Heart left ventricle (tissue), 13 donors: ENCODE data around the gene TMEM121B.

Experiments
- CTCF ChIP-seq, 12 donors: fragments of 200-600 bp; sonication (generic) in 4 of 12; IDR thresholded peaks; one replicate each; pipeline versions ENCODE4 v1.5.0 to v1.8.0; 2018 to 2022; ENCODE audit warnings: antibody characterized with exemption in 12 of 12, mild to moderate bottlenecking in 5 of 12
- POLR2A ChIP-seq, 2 donors: fragments of 450-650 bp; IDR thresholded peaks; one replicate each; pipeline ENCODE4 v1.6.1; 2017; ENCODE audit warnings: antibody characterized with exemption in 2 of 2, mild to moderate bottlenecking in 2 of 2, moderate library complexity in 2 of 2
- donor health status: ischemic (EF 13 %, LVEDD 7.1; RV severe dilation, severe dysfunction).
- donor health status: DM: no; HTN: yes; CAD: no.
- donor health status: DM: no; HTN: no; CAD: no.
- donor health status: ischemic (EF 25% LVEDD 6.9; RV normal size, moderate dysfunction).
- donor health status: ischemic (EF 25% LVEDD 5.7; RV mildly dilated, moderate dysfunction).
- donor health status: ischemic (EF 35%, LVEDD 5.7; RV mildly dilated, moderate dysfunction).
- donor health status: nonischemic (EF 11% LVEDD 7.7; RV severe dilation, severe dysfunction).
- donor health status: DM: yes; HTN: yes; CAD: no.
- donor health status: PGD.
- donor health status: ischemic (EF 29% LVEDD 5.4; RV normal size, mild dysfunction).
- donor health status: nonischemic (EF 23%, LVEDD 6.1; RV moderate dilation, normal function).

DNA sequence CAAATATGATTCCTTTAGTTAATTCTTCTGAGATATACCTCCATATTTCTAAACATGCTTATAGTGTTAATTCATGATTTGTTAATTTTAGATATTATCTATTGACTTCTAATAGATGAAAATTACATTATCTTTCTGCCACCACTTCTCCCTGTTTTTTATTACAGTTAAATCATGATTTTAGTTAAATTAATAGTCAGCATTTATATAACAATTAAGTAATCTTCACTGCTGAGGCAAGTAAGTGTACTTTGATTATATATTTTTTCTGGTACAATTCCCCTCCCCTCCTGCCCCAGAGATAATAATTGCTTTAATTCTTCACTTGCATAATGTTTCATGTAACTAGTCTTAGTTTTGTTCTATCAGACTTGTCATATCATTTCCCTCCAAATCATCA is 30.6 kb downstream of the TMEM121B start:
- no peak for TF ChIP-seq CTCF (IDR thresholded peaks at IDR 0.05)
- no peak for TF ChIP-seq POLR2A (IDR thresholded peaks at IDR 0.05)
